Mucosa of stomach (tissue), 1 donor: ENCODE results near the gene SORCS2.
"Not testable (repeated sequence)": the region's sequence is repeated elsewhere in the genome, so short reads cannot be mapped to it uniquely, and the experiment has no call there.

ENCODE experiments used
- H3K27me3 ChIP-seq: one replicate; pipeline ENCODE4 v1.7.0; 2013; ENCODE audit warnings: mild to moderate bottlenecking, low read length; ENCODE audit not compliant: control insufficient read depth, insufficient read depth
- H3K36me3 ChIP-seq: one replicate; pipeline ENCODE4 v1.7.0; 2013; ENCODE audit warnings: low read length; ENCODE audit not compliant: control insufficient read depth, insufficient read depth
- H3K4me1 ChIP-seq: one replicate; pipeline ENCODE4 v1.7.0; 2013; ENCODE audit warnings: mild to moderate bottlenecking, low read length; ENCODE audit not compliant: control insufficient read depth, insufficient read depth
- H3K4me3 ChIP-seq: one replicate; pipeline ENCODE4 v1.7.0; 2013; ENCODE audit warnings: low read length
- H3K9ac ChIP-seq: one replicate; pipeline ENCODE4 v1.7.0; 2013; ENCODE audit warnings: mild to moderate bottlenecking, low read length, moderate library complexity
- H3K9me3 ChIP-seq: one replicate; pipeline ENCODE4 v1.7.0; 2013; ENCODE audit warnings: mild to moderate bottlenecking, low read length, moderate library complexity; ENCODE audit not compliant: control insufficient read depth
- donor health status: Pancreatic carcinoma.

Gene SORCS2

GRCh38 chr4:7574287-7575014, 382.1 kb downstream of the SORCS2 start:
- Histone ChIP-seq H3K4me1 (no peaks in the 10 kb centered on the region), H3K4me3 (no peak overlapping the region), H3K9ac (no peak overlapping the region), H3K27me3 (no peaks in the 10 kb centered on the region), H3K9me3 (peaks cover 4% of the 10 kb centered on the region), H3K36me3 (no peaks in the 10 kb centered on the region)

GRCh38 chr4:7575426-7575825, 383.1 kb downstream of the SORCS2 start:
- no peak overlapping the region for H3K4me3 ChIP-seq
- H3K4me1 ChIP-seq: no peaks in the 10 kb centered on the region
- H3K27me3 ChIP-seq: no peaks in the 10 kb centered on the region
- peaks cover 4% of the 10 kb centered on the region for H3K9me3 ChIP-seq
- H3K36me3 ChIP-seq: no peaks in the 10 kb centered on the region
- H3K9ac ChIP-seq: no peak overlapping the region

- H3K4me3 ChIP-seq, H3K9ac ChIP-seq, H3K36me3 ChIP-seq, H3K9me3 ChIP-seq, H3K27me3 ChIP-seq, H3K4me1 ChIP-seq: not testable (repeated sequence)
These were observed 385.2 kb downstream of the SORCS2 start for GRCh38 chr4:7577361-7578039.

GRCh38 chr4:7581477-7581876, 389.1 kb downstream of the SORCS2 start:
- Histone ChIP-seq H3K9me3 (peaks cover 4% of the 10 kb centered on the region), H3K27me3 (no peaks in the 10 kb centered on the region), H3K36me3 (no peaks in the 10 kb centered on the region), H3K9ac (no peak overlapping the region), H3K4me3 (no peak overlapping the region), H3K4me1 (no peaks in the 10 kb centered on the region)

GRCh38 chr4:7582313-7583097, 390.2 kb downstream of the SORCS2 start:
- no peaks in the 10 kb centered on the region for H3K4me1 ChIP-seq
- H3K9me3 ChIP-seq: no peaks in the 10 kb centered on the region
- H3K36me3 ChIP-seq: no peaks in the 10 kb centered on the region
- no peak overlapping the region for H3K9ac ChIP-seq
- H3K27me3 ChIP-seq: no peaks in the 10 kb centered on the region
- no peak overlapping the region for H3K4me3 ChIP-seq

- no peak overlapping the region for H3K9ac ChIP-seq
- peaks cover 3% of the 10 kb centered on the region for H3K27me3 ChIP-seq
- H3K36me3 ChIP-seq: no peaks in the 10 kb centered on the region
- no peaks in the 10 kb centered on the region for H3K9me3 ChIP-seq
- no peak overlapping the region for H3K4me3 ChIP-seq
- H3K4me1 ChIP-seq: no peaks in the 10 kb centered on the region
These were observed 391.8 kb downstream of the SORCS2 start for GRCh38 chr4:7584098-7584497.

- Histone ChIP-seq H3K4me1 (no peaks in the 10 kb centered on the region), H3K4me3 (no peak overlapping the region), H3K27me3 (peaks cover 3% of the 10 kb centered on the region), H3K9me3 (no peaks in the 10 kb centered on the region), H3K36me3 (no peaks in the 10 kb centered on the region), H3K9ac (no peak overlapping the region)
These were observed 392.3 kb downstream of the SORCS2 start for GRCh38 chr4:7584606-7585159.

GRCh38 chr4:7585768-7586167, 393.4 kb downstream of the SORCS2 start:
- H3K9me3 ChIP-seq: no peaks in the 10 kb centered on the region
- no peaks in the 10 kb centered on the region for H3K4me1 ChIP-seq
- no peaks in the 10 kb centered on the region for H3K36me3 ChIP-seq
- no peak overlapping the region for H3K9ac ChIP-seq
- peaks cover 3% of the 10 kb centered on the region for H3K27me3 ChIP-seq
- no peak overlapping the region for H3K4me3 ChIP-seq

- Histone ChIP-seq H3K9ac (no peak overlapping the region), H3K9me3 (no peaks in the 10 kb centered on the region), H3K36me3 (no peaks in the 10 kb centered on the region), H3K4me3 (no peak overlapping the region), H3K27me3 (peaks cover 3% of the 10 kb centered on the region), H3K4me1 (no peaks in the 10 kb centered on the region)
These were observed 395.4 kb downstream of the SORCS2 start for GRCh38 chr4:7587433-7588405.

GRCh38 chr4:7590189-7590588, 397.9 kb downstream of the SORCS2 start:
- H3K9ac ChIP-seq: no peak overlapping the region
- no peaks in the 10 kb centered on the region for H3K36me3 ChIP-seq
- no peak overlapping the region for H3K4me3 ChIP-seq
- no peaks in the 10 kb centered on the region for H3K4me1 ChIP-seq
- peaks cover 6% of the 10 kb centered on the region for H3K27me3 ChIP-seq
- no peaks in the 10 kb centered on the region for H3K9me3 ChIP-seq

GRCh38 chr4:7590899-7591298, 398.6 kb downstream of the SORCS2 start:
- Histone ChIP-seq H3K27me3 (peaks cover 8% of the 10 kb centered on the region), H3K4me3 (no peak overlapping the region), H3K9me3 (no peaks in the 10 kb centered on the region), H3K36me3 (no peaks in the 10 kb centered on the region), H3K9ac (no peak overlapping the region), H3K4me1 (no peaks in the 10 kb centered on the region)
